ENCODE measurements around the gene CCDC134.

The CCDC134 gene

DNA sequence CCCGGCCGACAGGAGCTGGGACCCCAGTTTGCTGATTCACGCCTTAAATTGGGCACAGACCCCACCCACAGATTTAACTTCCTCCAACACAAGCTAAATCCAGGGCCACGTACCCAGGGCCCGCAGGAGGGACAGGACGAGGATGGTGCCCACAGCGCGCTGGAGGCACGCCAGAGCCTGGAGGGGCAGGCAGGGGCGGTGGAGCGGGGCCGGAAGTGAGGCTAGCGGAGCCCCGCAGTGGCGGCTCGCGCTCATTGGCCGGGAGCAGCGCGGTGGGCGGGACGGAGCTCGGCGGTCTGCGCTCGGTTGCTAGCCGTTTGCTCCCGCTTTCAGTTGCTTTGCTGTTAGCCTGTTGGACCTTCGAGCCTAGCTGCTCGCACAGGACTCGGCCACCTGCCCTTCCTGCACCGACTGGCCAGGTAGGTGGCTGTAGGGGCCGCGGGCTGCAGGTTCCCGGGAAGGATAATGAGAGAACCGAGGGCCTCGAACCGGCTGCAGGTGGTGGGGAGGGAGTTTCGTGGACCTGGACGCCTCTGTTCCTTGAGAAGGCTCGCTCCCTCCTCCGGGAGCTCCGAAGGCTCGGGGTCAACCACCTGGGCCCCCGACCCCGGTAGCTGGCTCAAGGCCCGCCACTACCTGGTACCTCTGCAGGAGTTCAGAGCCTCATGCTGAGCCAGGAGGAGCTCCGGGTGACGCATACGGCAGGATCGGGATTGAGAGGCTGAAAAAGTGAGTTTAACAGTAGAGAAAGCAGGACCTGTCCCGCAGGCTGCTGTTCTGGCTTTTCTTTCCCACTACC lies at the start of gene CCDC134:
CCDC134 (plus strand) TSS at position 332 of the 799 bp plus-strand sequence. CDS start 8,212 bp downstream, outside the sequence.
- DNase-seq, result peak; percentile 67

DNA sequence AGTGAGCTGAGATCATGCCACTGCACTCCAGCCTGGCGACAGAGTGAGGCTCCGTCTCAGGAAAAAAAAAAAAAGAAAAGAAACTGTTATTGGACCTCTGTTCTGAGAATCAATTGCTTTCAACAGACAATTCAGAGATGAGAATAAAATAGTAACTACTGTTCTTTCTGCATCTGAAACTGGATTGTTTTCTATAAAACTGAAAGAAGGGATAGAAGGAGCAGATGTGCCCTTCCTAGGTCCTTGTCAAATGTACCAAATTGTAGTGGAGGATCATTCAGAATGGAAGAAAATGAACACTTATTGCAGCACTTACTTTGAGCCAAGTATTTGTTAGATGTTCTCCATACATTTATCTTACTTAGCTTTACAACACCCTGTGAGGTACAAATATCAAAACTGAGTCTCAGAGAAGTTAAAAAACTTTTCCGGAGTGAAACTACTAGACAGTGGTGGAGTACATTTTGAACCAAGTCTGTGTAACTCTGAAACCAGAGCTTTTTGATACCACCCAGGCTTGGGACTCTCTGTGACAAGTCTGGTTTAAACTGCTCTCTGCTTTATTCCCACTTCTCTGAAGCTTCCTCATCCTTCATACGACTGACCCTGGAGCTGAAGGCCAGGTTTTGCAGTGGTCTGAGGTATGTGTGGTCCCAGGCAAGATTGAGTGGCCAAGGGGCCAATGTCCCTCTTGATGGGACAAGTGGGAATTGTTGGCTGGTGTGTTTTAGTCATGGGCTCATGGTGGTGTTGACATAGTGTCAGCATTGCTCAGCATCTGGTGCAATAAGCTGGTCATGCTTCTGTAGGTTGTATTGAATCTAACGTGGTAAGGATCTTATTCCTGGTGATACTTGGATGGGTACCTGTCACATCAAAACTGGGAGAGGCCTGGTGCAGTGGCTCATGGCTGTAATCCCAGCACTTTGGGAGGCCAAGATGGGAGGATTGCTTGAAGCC lies 48.2 kb upstream of the CCDC134 start:
- no peak for DNase-seq

DNA sequence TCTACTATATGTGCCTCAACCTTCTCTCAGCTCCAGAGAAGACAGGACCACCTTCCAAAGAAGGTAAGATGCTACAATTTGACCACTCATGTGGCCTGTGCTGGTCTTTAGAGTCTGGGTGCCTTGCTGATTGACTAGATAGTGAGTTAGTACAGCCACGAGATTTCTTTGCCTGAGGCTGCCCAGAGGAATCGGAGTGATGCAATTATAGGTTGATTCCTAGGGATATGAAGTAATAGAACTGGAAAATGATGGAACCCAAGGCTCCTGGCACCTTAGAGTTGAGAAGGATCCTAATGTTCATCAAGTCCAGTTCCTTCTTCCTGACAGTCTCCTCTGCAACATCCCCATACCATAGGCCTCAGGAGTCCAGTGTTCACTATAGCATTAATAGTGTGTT lies 46.5 kb upstream of the CCDC134 start:
- DNase-seq, result no peak

DNA sequence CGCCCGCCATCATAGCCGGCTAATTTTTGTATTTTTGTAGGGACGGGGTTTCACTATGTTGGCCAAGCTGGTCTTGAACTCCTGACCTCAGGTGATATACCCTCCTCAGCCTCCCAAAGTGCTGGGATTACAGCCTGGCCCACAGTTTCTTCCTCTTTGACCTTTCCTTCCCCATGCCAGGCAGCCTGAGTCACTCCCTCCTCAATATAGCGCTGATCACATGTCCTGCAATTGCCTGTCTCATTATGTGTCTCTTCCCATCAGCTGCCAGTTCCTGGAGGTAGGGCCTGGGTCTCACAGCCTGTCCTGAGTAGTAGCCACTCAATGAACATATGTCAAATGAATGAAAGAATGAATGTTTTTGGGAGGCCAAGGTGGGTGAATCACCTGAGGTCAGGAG lies 43.0 kb upstream of the CCDC134 start:
- DNase-seq, result no peak

DNA sequence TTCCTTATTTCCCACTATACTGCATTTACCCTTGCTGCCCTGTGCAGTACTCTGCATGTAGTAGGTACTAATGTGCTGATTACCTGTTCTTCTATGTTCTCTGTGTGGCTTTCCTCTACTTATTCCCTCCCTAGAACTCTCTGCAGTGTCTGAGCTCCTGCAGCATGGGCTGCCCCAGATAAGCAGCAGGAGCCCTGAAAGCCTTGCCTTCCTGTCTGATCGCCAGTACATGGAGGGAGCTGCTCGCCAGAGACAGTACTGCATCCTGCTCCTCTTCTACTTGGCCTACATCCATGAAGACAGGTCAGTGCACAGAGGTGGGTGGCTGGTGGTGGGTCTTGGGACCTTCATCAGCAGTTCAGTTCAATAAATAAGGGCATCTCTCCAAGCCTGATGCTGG lies 42.2 kb upstream of the CCDC134 start:
- DNase-seq, result no peak

DNA sequence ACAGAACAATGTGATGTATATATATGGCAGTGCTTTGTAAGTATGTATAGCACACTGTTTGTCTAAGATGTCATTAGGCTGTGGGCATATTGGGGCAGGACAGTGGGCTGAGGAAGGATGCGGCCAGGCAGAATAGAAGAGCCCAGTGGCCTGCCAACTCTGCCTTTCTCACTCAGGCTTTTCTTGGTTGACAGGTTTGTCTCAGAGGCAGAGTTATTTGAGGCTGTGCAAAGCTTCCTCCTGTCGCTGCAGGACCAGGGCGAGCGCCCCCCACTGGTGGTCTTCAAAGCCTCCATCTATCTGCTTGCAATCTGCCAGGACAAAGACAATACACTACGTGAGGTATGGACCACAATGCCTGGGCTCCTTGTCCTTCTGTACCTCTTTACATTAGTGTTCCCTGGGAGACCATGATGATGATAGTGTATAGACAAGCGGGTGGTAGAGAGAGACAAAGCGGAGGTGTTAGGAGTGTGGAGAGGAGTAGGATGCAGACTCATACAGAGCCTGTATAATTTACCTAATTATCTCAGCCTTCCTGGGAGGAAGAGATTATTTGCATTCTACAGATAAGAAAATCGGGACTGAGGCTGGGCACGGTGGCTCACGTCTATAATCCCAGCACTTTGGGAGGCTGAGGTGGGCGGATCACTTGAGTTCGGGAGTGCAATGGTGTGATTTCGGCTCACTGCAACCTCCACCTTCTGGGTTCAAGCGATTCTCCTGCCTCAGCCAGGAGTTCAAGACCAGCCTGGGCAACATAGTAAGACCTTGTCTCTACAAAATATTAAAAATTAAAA lies 37.3 kb upstream of the CCDC134 start:
- DNase-seq, result peak; percentile 47

DNA sequence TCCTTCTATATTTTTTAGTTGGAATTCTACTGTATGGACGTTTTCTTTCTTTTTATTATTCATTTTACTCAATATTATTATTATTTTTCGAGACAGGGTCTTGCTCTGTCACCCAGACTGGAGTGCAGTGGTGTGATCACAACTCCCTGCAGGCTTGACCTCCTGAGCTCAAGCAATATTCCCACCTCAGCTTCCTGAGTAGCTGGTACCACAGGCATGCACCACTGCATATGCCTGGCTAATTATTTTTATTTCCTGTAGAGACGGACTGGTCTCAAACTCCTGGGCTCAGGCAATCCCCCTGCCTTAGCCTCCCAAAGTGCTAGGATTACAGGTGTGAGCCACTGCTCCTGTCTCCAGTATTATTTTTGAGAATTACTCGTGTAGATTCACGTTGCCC lies 34.0 kb upstream of the CCDC134 start:
- DNase-seq, result no peak

DNA sequence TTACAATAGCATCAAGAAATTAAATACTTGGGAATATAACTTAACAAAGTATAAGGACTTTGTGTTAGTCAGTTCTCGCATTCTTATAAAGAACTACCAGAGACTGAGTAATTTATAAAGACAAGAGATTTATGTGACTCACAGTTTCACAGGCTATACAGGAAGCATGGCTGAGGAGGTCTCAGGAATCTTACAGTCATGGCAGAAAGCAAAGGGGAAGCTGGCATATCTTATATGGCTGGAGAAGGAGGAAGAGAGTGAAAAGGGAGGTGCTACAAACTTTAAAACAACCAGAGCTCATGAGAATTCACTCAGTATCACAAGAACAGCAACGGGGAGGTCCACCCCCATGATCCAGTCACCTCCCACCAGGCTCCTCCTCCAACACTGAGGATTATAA lies 32.0 kb upstream of the CCDC134 start:
- DNase-seq, result no peak

DNA sequence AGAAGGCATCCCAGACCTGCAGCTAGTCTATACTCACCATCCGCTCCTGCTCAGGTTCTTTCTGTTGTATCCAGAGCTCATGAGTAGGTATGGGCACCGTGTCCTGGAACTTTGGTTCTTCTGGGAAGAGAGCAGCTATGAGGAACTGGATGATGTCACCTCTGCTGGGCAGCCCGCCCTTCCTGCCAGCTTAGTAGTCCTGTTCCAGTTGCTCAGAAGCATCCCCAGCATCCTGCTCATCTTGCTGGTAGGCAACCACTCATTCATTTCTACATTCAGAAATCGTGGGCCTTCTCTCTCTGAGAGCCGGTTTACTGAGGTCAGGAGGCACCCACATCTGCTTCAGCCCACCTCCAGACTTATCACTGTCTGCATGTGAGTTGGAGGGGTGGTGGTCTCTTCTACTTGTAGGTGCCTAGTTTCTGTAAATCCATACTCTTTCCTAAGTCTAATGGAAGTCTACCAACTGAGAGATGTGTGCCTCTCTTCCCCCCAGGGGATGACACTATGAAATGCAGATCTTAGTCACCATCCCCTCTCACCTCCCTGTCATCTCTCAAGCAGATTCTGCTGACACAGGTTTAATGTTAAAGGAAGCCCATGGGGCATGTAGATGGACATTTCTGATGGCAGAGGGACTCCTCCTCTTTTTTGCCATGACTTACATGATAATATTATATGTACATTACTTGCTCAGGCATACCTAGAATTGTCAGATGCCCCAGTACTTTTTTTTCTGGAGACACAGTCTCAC lies 29.6 kb upstream of the CCDC134 start:
- DNase-seq, result no peak

DNA sequence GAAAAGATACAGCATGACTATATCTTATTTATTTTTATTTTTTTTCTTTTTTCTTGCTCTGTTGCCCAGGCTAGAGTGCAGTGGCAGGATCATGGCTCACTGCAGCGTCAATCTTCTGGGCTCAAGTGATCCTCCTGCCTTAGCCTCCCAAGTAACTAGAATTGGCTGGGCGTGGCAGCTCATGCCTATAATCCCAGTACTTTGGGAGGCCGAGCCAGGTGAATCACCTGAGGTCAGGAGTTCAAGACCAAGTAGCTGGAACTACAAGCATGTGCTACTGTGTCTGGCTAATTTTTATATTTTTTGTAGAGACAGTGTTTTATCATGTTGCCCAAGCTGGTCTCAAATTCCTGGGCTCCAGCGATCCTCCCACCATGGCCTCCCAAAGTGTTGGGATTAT lies 28.3 kb upstream of the CCDC134 start:
- no peak for DNase-seq

DNA sequence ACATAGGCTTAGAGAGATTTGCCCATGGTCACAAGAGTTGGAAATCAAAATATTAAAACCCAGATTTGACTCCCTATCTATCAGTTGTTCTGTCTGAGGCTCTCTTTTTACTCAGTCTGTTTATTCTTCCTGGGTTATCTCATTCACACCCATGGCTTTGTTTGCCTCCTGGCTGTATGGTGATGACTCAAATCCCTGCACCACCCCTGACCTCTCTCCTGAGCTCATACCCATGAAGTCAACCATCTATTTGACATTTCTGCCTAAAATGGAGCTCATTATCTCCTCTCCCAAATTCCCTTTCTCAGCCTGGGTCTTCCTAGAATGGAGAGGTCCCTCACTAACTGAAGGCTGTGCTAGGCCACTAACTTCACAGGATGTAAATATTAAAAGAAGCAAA lies 27.8 kb upstream of the CCDC134 start:
- no peak for DNase-seq

DNA sequence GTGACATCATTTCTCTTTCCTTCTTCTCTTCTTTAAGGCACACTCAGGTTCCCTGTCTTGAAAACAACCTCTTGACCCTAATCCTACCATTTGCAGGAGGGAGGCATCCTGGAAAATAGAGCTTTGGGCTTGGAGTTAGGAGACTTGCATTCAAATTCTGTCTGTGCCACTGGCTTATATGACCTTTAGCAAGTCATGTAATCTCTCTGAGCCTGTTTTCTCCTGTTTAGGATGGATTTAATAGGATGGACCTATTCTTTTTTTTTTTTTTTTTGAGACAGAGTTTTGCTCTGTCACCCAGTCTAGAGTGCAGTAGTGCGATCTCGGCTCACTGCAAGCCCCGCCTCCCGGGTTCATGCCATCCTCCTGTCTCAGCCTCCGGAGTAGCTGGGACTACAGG lies 25.1 kb upstream of the CCDC134 start:
- no peak for DNase-seq

DNA sequence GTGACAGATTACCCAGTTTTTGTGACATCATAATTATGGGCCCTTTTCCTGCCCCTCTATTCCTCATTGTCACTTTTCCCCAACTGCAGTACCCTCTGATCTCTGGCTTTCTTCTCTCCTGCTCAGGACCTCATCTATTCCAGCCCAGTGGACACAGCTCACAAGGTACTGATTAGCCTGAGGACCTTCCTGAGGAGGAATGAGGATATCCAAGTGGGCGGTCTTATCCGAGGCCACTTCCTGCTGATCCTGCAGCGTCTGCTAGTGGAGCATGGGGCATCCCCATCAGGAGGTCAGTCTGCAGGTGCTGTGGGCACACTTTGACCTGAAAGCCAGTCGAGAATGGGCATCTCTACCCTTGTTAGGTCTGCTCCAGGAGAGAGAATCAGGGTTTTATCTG lies 24.5 kb upstream of the CCDC134 start:
- DNase-seq, result no peak

DNA sequence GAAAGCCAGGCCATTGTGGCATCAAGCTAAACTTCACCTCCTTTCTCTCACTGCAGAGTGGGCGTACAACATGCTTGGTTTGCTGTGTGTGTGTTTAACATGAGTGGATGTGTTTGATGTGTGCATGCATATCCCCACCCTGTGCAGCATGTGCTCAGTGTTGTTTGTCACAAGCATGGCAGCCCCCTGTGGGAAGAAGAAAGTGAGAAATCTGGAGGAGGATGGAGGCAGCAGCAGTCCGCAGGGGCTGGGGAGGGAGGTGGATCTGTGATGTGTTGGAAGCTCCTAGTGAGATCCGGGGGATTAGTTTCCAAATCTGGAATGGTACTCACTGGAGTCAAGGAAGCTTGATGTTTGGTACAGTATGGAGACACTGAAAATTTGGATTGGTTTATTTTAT lies 24.1 kb upstream of the CCDC134 start:
- no peak for DNase-seq

DNA sequence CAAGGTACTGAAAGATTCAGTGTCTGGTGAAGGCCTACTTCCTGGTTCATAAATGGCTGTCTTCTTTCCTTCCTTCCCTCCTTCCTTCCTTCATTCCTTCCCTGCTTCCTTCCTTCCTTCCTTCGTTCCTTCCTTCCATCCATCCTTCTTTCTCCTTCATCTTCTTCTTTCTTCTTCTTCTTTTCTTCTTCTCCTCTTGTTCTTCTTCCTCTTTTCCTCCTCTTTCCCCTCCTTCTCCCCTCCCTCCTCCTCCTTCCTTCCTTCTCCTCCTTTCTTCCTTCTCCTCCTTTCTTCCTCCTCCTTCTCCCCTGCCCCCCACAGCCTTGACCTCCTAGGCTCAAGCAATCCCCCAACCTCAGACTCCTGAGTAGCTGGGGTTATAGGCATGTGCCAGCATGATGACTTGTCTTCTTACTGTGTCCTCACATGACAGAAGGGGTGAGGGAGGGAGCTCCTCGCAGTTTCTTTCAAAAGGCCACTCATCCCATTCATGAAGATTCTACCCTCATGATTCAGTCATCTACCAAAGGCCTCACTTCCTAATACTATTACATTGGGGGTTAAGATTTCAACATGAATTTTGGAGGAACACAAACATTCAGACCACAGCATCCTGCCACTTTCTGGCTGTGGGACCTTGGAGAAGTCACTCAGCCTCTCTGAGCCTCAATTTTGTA lies 22.6 kb upstream of the CCDC134 start:
- DNase-seq, result no peak

DNA sequence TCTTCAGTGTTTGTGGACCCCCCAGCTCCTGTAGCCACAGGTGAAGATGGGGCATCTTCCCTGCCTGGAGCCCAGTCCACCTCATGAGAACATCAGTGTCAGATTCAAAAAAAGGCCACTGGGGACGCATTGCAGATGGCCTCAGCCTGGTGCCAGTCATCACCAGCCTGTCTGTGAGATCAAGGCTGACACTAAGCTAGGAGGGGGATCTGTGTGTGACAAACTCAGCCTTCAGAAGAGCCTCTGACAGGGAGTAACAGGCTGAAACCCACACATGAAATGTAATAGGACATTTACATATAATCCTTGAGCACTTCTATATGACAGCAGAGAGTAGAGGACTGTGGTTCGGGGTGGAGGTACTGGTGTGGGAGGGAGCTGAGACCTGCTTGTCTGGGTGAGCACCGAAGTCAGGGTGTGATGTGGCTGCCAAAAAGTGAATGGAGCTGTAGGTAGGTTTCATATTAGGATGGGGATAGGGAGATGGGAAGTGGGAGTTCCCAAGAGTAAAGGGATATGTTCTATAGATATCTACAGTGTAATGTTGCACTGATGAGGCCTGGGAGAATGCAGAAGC lies 20.5 kb upstream of the CCDC134 start:
- DNase-seq, result no peak

DNA sequence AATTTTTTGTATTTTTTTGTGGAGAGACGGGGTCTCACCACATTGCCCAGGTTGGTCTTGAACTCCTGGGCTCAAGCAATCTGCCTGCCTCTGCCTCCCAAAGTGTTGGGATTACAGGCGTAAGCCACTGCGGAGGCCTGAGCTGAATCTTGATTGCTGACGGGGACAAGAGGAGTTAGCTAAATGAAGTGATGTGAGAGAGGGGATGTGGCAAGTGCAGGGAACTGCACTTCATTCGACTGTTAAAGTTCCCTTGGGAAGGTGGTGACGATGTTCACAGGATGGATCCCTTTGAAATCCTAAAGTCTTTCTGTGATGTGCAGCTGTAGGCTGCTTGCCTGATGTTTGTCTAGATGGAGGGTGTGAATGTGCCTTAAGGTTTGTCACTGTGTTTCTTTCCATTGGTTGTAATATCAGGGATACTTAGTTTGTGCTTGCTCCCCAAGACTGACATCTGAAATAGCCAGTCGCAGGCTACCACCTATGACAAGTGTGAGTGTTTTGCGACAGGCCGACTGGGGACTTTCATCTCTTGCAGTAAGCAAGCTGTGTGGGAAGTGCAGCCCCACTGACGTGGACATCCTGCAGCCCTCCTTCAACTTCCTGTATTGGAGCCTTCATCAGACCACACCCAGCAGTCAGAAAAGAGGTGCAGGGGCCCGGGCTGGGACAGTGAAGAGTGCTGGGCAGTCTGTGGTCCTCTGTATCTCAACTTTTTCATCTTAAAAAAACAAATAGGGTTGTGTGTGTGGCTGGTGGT lies 19.6 kb upstream of the CCDC134 start:
- DNase-seq, result no peak

DNA sequence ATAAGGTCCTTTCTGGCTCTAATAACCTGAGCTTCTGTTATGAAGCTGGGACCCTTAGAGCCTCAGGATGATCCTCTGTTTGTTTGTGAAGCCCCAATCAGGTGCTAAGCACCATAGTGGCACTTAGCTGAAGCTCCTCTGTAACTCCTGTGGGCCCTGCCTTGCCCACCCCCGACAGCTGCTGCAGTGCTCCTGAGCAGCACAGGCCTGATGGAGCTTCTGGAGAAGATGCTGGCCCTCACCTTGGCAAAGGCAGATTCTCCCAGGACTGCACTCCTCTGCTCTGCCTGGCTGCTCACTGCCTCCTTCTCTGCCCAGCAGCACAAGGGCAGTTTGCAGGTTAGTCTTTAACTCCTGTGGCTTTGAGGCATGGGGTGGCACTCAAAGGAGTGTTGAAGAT lies 19.0 kb upstream of the CCDC134 start:
- no peak for DNase-seq

DNA sequence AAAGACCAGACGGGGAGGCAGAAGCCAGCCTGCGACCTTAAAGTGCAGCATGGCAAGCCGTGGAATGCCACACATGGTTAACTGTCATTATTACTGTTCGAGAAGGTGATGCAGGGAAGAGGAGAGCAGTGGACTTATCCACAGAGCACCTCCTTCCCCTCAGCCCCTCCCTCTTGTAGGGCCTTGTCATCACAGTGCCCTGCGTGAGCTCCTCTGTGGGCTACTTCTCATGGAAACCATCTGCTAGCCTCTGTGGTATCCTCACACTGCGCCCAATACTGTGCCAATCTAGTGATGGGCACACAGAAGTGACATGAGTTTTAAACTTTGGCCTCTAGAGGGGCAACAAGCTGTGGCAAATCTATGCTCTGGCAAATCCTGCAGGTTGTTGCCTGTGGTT lies 18.2 kb upstream of the CCDC134 start:
- no peak for DNase-seq

DNA sequence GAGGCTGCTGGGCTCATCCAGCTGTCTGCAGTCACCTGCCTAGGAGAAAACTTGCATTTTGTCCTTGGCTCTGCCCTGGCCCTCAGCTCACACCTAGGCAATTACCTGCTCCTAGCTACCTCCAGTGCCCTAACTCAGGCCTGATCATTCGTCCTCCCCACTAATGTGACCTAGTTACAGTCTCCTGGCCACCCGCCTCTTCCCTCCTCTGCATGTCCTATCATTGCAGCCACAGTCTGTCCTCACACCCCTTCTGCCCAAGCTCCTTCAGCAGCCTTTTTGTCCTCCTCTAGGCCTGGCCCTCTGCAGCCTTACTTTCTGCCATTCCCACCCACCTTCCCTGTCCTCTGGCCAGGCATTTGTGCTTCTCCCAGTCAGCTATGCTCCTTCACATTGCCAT lies 17.7 kb upstream of the CCDC134 start:
- DNase-seq, result no peak

DNA sequence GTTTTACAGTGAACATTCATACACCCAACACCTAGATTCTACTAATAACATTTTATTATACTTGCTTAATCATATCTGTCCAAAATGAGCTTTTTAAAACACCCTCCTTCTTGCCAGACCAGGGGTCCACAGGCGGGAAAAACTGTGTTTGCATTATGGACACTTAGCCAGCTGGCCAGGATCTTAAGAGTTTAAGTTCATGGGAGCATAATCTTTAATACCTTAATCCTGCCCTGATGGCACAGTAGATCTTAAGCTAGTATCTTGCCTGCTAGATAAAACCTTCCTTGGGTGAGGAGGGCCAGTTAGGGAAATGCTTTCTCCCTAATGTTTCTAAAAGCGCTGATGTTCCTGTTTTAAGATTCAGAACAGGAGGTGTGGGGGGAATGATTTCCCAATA lies 13.1 kb upstream of the CCDC134 start:
- DNase-seq, result no peak

Measured in NCI-H2227 treated with DMSO at 0.1 percent for 48 hours (cell line).